ENCODE data around the gene TBCD. TPM values are rescaled to one million over a fixed set of nuclear protein-coding genes. Genes with fewer than 3 reads are reported as not detected.

Gene TBCD
- total and polyA plus RNA-seq, 9 of the 15 experiments (the other 6 are each of a cell fraction or from before 2014, with no cell fraction given): 8.9 to 98.5 (median 28.0) TPM

DNA sequence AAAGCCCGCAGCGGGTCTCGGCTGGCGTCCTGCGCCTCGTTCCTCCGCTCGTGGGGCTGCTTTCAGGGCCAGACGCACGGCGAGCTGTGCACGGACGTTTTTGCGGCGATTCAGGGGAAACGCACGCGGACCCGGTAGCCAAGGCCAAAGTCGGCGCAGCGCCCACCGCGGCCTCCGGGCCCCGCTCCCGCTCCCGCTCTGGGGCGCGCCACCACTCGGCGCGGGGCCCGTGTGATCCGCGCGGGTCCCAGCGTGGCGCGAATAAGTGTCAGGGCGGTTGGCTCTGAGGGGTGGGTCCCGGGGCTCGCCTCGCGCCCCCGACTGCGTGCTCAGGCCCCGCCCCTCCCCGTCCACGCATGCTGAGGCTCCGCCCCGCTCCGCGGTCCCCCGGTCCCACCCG lies 694 bp upstream of the TBCD start (continued):
- TF ChIP-seq, protein P1, sequence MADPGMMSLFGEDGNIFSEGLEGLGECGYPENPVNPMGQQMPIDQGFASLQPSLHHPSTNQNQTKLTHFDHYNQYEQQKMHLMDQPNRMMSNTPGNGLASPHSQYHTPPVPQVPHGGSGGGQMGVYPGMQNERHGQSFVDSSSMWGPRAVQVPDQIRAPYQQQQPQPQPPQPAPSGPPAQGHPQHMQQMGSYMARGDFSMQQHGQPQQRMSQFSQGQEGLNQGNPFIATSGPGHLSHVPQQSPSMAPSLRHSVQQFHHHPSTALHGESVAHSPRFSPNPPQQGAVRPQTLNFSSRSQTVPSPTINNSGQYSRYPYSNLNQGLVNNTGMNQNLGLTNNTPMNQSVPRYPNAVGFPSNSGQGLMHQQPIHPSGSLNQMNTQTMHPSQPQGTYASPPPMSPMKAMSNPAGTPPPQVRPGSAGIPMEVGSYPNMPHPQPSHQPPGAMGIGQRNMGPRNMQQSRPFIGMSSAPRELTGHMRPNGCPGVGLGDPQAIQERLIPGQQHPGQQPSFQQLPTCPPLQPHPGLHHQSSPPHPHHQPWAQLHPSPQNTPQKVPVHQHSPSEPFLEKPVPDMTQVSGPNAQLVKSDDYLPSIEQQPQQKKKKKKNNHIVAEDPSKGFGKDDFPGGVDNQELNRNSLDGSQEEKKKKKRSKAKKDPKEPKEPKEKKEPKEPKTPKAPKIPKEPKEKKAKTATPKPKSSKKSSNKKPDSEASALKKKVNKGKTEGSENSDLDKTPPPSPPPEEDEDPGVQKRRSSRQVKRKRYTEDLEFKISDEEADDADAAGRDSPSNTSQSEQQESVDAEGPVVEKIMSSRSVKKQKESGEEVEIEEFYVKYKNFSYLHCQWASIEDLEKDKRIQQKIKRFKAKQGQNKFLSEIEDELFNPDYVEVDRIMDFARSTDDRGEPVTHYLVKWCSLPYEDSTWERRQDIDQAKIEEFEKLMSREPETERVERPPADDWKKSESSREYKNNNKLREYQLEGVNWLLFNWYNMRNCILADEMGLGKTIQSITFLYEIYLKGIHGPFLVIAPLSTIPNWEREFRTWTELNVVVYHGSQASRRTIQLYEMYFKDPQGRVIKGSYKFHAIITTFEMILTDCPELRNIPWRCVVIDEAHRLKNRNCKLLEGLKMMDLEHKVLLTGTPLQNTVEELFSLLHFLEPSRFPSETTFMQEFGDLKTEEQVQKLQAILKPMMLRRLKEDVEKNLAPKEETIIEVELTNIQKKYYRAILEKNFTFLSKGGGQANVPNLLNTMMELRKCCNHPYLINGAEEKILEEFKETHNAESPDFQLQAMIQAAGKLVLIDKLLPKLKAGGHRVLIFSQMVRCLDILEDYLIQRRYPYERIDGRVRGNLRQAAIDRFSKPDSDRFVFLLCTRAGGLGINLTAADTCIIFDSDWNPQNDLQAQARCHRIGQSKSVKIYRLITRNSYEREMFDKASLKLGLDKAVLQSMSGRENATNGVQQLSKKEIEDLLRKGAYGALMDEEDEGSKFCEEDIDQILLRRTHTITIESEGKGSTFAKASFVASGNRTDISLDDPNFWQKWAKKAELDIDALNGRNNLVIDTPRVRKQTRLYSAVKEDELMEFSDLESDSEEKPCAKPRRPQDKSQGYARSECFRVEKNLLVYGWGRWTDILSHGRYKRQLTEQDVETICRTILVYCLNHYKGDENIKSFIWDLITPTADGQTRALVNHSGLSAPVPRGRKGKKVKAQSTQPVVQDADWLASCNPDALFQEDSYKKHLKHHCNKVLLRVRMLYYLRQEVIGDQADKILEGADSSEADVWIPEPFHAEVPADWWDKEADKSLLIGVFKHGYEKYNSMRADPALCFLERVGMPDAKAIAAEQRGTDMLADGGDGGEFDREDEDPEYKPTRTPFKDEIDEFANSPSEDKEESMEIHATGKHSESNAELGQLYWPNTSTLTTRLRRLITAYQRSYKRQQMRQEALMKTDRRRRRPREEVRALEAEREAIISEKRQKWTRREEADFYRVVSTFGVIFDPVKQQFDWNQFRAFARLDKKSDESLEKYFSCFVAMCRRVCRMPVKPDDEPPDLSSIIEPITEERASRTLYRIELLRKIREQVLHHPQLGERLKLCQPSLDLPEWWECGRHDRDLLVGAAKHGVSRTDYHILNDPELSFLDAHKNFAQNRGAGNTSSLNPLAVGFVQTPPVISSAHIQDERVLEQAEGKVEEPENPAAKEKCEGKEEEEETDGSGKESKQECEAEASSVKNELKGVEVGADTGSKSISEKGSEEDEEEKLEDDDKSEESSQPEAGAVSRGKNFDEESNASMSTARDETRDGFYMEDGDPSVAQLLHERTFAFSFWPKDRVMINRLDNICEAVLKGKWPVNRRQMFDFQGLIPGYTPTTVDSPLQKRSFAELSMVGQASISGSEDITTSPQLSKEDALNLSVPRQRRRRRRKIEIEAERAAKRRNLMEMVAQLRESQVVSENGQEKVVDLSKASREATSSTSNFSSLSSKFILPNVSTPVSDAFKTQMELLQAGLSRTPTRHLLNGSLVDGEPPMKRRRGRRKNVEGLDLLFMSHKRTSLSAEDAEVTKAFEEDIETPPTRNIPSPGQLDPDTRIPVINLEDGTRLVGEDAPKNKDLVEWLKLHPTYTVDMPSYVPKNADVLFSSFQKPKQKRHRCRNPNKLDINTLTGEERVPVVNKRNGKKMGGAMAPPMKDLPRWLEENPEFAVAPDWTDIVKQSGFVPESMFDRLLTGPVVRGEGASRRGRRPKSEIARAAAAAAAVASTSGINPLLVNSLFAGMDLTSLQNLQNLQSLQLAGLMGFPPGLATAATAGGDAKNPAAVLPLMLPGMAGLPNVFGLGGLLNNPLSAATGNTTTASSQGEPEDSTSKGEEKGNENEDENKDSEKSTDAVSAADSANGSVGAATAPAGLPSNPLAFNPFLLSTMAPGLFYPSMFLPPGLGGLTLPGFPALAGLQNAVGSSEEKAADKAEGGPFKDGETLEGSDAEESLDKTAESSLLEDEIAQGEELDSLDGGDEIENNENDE (IDR thresholded peaks at IDR 0.05; ENCODE audit: low read depth, low read length): no peak
- TF ChIP-seq, protein P2, sequence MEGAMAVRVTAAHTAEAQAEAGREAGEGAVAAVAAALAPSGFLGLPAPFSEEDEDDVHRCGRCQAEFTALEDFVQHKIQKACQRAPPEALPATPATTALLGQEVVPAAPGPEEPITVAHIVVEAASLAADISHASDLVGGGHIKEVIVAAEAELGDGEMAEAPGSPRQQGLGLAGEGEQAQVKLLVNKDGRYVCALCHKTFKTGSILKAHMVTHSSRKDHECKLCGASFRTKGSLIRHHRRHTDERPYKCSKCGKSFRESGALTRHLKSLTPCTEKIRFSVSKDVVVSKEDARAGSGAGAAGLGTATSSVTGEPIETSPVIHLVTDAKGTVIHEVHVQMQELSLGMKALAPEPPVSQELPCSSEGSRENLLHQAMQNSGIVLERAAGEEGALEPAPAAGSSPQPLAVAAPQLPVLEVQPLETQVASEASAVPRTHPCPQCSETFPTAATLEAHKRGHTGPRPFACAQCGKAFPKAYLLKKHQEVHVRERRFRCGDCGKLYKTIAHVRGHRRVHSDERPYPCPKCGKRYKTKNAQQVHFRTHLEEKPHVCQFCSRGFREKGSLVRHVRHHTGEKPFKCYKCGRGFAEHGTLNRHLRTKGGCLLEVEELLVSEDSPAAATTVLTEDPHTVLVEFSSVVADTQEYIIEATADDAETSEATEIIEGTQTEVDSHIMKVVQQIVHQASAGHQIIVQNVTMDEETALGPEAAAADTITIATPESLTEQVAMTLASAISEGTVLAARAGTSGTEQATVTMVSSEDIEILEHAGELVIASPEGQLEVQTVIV (CRISPR knock-in tag; IDR thresholded peaks at IDR 0.05; ENCODE audit: borderline replicate concordance): no peak
- TF ChIP-seq ZBTB1 (CRISPR knock-in tag; IDR thresholded peaks at IDR 0.05; ENCODE audit: borderline replicate concordance, low read depth) (no peak), TCF7 (IDR thresholded peaks at IDR 0.05; ENCODE audit: borderline replicate concordance) (no peak), ZNF695 (CRISPR knock-in tag; IDR thresholded peaks at IDR 0.05) (no peak), KLF10 (CRISPR knock-in tag; IDR thresholded peaks at IDR 0.05) (no peak), KLF16 (IDR thresholded peaks at IDR 0.05) (no peak), JUN (IDR thresholded peaks at IDR 0.05; ENCODE audit: borderline replicate concordance, low read depth, low read length) (no peak), JUN (CRISPR knock-in tag; IDR thresholded peaks at IDR 0.05; ENCODE audit: borderline replicate concordance) (no peak), DPF2 (IDR thresholded peaks at IDR 0.05) (no peak), POLR2G (IDR thresholded peaks at IDR 0.05; ENCODE audit: low read depth, low read length) (no peak), ZNF586 (CRISPR knock-in tag; conservative IDR thresholded peaks at IDR 0.05) (no peak), POLR3A (IDR thresholded peaks at IDR 0.05; ENCODE audit: borderline replicate concordance, extremely low read depth, insufficient read depth, insufficient read length) (no peak)
- TF ChIP-seq, protein P3, sequence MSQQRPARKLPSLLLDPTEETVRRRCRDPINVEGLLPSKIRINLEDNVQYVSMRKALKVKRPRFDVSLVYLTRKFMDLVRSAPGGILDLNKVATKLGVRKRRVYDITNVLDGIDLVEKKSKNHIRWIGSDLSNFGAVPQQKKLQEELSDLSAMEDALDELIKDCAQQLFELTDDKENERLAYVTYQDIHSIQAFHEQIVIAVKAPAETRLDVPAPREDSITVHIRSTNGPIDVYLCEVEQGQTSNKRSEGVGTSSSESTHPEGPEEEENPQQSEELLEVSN (IDR thresholded peaks at IDR 0.05; ENCODE audit: borderline replicate concordance in 1 of 2, extremely low read depth in 1 of 2, insufficient read depth in 1 of 2, insufficient read length in 1 of 2, low read depth in 1 of 2, low read length in 1 of 2, poor library complexity in 1 of 2, severe bottlenecking in 1 of 2): peak in 1 of 2 experiments; percentile 67
